Lung microvascular endothelial cell (primary cell): ENCODE results near the gene OR2T3. TPM values are rescaled to one million over a fixed set of nuclear protein-coding genes. Genes with fewer than 3 reads are reported as not detected.
"Not testable (repeated sequence)": the region's sequence is repeated elsewhere in the genome, so short reads cannot be mapped to it uniquely, and the experiment has no call there.

Experiments used
- DNase-seq, 2 donors: peaks; one replicate each; pipeline versions ENCODE4 v3.0.0 to v3.0.0-alpha.2; 2010; ENCODE audit warnings: low read depth in 2 of 2
- total RNA-seq: library from RNA; depleted of rRNA; stranded (reverse); fragments of >200 nt; gene quantifications from 2 replicates; pipeline ENCODE4 v1.2.1, GENCODE V29; 2014

OR2T3 gene
- total RNA-seq, 1 donor from 2014 or later = not detected

- no peak for DNase-seq
These were observed 2.0 kb upstream of the OR2T3 start for GRCh38 chr1:248471154-248471553.

DNA sequence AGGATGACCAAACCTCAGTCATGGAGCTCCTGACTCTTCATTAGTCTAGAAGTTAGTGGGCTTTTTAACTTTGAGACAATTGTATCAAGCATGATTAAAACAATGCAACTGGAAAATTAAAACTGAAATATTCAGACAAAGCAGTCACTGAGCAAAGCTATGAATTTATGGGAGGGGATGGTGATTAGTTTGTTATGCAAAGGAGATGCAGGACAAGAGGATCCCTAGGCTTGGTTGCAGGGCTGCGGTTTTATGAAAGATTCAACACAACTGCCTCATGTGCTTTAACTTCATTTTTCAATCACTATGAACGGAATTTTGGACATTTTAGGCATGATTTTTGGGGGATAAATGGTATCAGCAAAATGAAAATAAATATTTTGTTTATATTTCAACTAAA is 1.0 kb upstream of the OR2T3 start:
- not testable (repeated sequence) for DNase-seq

- not testable (repeated sequence) for DNase-seq
These were observed 2.5 kb downstream of the OR2T3 start for GRCh38 chr1:248475660-248476059.

- DNase-seq = not testable (repeated sequence)
These were observed 8.8 kb downstream of the OR2T3 start for GRCh38 chr1:248481686-248482579.

- not testable (repeated sequence) for DNase-seq
These were observed 15.1 kb downstream of the OR2T3 start, which contains the start of gene OR2T5 for GRCh38 chr1:248488289-248488688. OR2T5 (plus strand) TSS chr1:248488589; CDS start chr1:248488589, 0 bp downstream.

- DNase-seq = not testable (repeated sequence)
These were observed 23.5 kb downstream of the OR2T3 start for GRCh38 chr1:248496661-248497060.

DNA sequence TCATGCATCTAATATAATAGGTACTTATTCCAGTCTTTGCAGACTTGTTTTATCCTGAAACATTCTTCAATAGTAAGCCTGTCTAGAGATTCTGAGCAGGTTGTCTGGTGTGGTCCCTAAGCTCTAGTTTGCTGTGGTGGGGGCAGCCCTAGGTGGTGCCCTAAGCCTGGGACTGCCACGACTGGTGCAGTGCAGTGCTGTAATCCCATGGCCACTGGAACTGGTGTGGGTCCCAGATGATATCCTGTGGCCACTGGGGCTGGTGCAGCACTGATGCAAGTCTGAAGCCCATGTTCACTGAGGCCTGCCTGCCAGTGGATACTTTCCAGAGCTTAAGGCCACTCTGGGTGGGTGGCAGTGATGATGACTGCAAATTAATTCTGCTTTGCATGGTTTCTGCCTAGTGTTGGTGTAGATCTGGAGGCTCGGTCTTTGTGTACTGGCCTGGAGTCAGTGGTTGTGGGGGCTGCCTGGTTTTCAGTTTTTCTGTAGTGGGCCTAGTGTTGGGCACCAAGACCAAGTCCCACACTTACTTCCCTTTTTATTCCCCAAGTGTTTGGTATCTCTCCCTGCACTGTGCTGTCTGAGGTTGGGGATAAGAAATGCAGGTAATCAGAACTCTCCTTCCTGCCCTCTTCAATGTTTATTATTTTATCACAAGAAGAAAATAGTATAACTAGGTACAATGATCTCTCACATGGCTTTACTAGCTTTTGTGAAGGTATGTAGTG is 27.3 kb downstream of the OR2T3 start:
- not testable (repeated sequence) for DNase-seq

DNA sequence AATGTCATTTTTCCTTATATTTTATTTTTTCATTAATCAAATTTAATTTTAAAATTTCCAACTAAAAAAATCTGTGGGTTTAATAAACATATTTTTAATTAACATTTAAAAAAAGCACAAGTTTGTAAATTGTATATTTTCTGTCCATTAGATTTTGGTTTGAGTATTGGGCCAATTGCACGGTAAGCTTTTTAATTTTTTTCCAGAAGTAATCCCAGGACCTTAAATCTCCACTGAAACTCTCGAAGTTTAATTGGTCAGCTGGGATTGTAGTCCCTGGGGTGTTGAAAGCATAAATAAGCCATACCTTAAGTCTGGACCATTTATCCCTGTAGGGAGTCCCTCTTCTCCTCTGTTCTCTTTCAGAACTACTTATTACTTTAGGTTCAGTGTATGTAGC is 34.6 kb downstream of the OR2T3 start, which contains the start of gene OR2G6:
Gene OR2G6 (plus strand): TSS at position 301 of the 400 bp plus-strand sequence. CDS start 13,574 bp downstream, outside the sequence.
- DNase-seq = not testable (repeated sequence)

- DNase-seq = not testable (repeated sequence)
These were observed 37.1 kb downstream of the OR2T3 start for GRCh38 chr1:248510217-248510616.

DNA sequence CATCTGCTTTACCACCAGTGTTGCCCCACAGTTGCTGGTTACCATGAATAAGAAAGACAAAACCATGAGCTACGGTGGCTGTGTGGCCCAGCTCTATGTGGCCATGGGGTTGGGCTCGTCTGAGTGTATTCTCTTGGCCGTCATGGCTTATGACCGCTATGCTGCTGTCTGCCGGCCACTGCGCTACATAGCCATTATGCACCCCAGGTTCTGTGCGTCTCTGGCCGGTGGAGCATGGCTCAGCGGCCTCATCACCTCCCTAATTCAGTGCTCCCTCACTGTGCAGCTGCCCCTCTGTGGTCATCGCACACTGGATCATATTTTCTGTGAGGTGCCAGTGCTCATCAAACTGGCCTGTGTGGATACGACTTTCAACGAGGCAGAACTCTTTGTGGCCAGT is 48.7 kb downstream of the OR2T3 start:
- DNase-seq = no peak

Other genes starting within 250 kb of the OR2T3 start
- not detected in 2 replicates for gene OR2M4, start 241.9 kb upstream of the OR2T3 start, total RNA-seq
- gene OR2T33, start 195.4 kb upstream of the OR2T3 start, total RNA-seq = not detected in 2 replicates
- not detected in 2 replicates for gene OR2T12, start 169.9 kb upstream of the OR2T3 start, total RNA-seq
- gene OR2M7, start 148.8 kb upstream of the OR2T3 start, total RNA-seq = not detected in 2 replicates
- not detected in 2 replicates for gene OR14C36, start 124.6 kb upstream of the OR2T3 start, total RNA-seq
- not detected in 2 replicates for gene OR2T4, start 111.7 kb upstream of the OR2T3 start, total RNA-seq
- not detected in 2 replicates for gene OR2T6, start 97.6 kb upstream of the OR2T3 start, total RNA-seq
- gene OR2T1, start 70.3 kb upstream of the OR2T3 start, total RNA-seq = not detected in 2 replicates
- not detected in 2 replicates for gene OR2T2, start 27.7 kb upstream of the OR2T3 start, total RNA-seq
- not detected in 2 replicates for gene OR2T5, start 15.2 kb downstream of the OR2T3 start, total RNA-seq
- gene OR2G6, start 34.7 kb downstream of the OR2T3 start, total RNA-seq = not detected in 2 replicates
- not detected in 2 replicates for gene OR2T29, start 89.4 kb downstream of the OR2T3 start, total RNA-seq
- gene OR2T34, start 101.4 kb downstream of the OR2T3 start, total RNA-seq = not detected in 2 replicates
- not detected in 2 replicates for gene OR2T10, start 124.3 kb downstream of the OR2T3 start, total RNA-seq
- gene OR2T11, start 161.7 kb downstream of the OR2T3 start, total RNA-seq = not detected in 2 replicates
- not detected in 2 replicates for gene OR2T35, start 171.9 kb downstream of the OR2T3 start, total RNA-seq
- not detected in 2 replicates for gene OR2T27, start 182.2 kb downstream of the OR2T3 start, total RNA-seq
- gene OR14I1, start 229.4 kb downstream of the OR2T3 start, total RNA-seq = not detected in 2 replicates